GM12864 (cell line): ENCODE measurements around the gene TMEM108.

Experiments used
- DNase-seq: peaks from one replicate; pipeline ENCODE4 v3.0.0-alpha.2; 2011; ENCODE audit warnings: low read depth
- H3K4me3 ChIP-seq: 2 replicates; pipeline ENCODE4 v1.5.1; 2011; ENCODE audit warnings: mild to moderate bottlenecking, low read depth, low read length, control low read depth
- TF ChIP-seq, protein P1 (sequence below): IDR thresholded peaks from 2 replicates; pipeline ENCODE4 v1.5.1; 2011; ENCODE audit warnings: low read depth, mild to moderate bottlenecking, moderate library complexity, low read length, control low read depth, inconsistent platforms; ENCODE audit errors: missing control alignments

The TMEM108 gene

GRCh38 chr3:133361011-133361410, 322.8 kb downstream of the TMEM108 start:
- no peak overlapping the region for H3K4me3 ChIP-seq
- TF ChIP-seq, protein P1, sequence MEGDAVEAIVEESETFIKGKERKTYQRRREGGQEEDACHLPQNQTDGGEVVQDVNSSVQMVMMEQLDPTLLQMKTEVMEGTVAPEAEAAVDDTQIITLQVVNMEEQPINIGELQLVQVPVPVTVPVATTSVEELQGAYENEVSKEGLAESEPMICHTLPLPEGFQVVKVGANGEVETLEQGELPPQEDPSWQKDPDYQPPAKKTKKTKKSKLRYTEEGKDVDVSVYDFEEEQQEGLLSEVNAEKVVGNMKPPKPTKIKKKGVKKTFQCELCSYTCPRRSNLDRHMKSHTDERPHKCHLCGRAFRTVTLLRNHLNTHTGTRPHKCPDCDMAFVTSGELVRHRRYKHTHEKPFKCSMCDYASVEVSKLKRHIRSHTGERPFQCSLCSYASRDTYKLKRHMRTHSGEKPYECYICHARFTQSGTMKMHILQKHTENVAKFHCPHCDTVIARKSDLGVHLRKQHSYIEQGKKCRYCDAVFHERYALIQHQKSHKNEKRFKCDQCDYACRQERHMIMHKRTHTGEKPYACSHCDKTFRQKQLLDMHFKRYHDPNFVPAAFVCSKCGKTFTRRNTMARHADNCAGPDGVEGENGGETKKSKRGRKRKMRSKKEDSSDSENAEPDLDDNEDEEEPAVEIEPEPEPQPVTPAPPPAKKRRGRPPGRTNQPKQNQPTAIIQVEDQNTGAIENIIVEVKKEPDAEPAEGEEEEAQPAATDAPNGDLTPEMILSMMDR, result no peak
- no peak for DNase-seq

DNA sequence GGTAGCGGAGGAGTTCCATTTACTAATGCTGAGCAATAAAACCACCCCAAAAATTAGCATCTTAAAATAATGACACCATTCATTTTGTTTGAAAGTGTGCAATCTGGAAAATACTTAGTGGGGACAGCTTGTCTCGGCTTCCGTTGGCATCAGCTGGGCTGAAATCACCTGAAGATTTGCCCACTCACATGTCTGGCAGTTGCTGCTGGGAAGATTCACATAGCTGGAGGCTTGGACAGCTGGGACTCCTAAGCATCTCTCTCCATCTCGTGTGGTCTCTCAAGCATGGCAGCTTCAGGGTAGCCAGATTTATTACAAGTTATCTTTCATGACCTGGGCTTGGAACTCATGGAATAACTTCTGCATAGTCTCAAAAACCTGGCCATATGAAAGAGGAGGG, 323.2 kb downstream of the TMEM108 start:
- TF ChIP-seq, protein P1, result no peak
- no peak overlapping the region for H3K4me3 ChIP-seq
- no peak for DNase-seq

GRCh38 chr3:133362539-133362938, 324.3 kb downstream of the TMEM108 start:
- no peak overlapping the region for H3K4me3 ChIP-seq
- DNase-seq, result no peak

DNA sequence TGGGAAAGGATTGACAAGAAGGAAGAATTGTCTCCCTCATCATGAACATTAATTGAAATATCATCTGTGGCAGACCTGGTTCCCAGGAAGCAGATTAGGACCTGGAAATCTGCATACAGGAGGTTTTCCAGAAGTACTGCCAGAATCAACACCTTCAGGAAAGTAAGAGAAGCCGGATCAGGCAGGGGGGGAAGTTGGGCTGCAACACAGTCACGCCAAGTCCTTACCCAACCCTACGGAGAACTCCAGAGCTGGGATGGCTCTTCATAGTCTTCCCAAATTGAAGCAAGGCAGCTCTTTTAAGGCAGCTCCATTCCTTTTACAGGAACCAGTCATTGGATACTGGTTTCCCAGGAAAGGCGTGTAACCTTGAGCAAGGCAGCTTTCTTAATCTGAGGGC, 326.5 kb downstream of the TMEM108 start:
- no peak for DNase-seq
- no peak overlapping the region for H3K4me3 ChIP-seq
- TF ChIP-seq, protein P1, result no peak

More at GRCh38 chr3:133362539-133362938, 324.3 kb downstream of the TMEM108 start:
- TF ChIP-seq, protein P1, result no peak

DNA sequence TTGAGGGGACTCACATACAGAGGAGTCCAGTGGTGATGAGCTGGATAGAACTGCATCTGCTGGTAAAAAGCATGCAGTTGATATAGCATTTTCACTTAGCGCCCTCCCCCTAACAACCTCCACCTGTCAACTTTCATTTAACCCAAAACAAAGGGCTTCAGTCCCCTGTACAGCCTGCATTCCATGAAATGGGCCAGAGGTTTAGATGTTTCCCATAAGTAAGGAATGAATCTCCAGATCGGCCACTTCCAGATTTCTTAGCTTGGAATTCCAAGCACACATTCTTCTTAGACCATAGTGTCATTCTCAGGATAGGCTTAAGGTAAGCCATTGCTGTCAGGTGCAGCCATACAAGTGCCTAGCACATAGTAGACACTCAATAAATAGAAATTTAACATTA, 328.7 kb downstream of the TMEM108 start:
- TF ChIP-seq, protein P1, result no peak
- no peak for DNase-seq
- H3K4me3 ChIP-seq, result no peak overlapping the region

DNA sequence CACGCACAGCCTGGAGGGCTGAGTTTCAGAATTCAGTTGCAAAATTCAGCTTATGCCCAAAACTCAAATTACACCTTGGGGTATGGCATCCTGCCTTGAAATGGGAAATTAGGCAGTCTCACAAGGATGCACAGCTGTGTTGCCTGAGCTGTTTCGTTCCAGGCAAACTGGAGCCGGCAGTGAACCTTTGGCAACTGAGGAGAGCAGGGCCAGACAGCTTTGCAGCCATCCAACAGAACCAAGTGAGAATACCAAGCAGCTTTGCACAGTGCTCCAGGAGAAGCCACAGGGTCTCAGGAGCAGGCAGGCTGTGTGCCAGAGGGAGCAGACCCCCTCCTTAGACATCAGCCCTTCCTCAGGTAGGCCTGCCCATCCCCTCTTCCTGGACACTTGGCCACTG, 329.2 kb downstream of the TMEM108 start:
- no peak overlapping the region for H3K4me3 ChIP-seq
- TF ChIP-seq, protein P1, result no peak
- DNase-seq, result no peak

DNA sequence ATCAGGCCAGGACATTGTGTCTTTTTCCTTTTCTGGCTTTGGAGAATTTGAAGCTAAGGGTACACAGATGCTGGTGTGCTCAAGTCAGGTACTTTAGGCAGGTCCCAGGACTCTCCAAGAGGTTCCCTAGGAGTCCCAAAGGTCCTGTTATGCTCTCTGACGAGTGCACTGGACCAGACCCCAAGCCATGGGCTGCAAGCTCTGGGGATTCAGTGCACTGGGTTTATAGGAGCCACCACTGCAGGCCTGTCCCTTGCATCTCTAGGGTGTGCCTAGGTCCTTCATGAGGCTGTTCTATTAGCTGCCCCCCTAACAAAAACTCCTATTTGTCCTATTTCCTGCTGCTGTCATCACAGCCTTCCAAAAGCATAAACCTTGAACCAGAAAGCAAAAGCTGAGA, 329.8 kb downstream of the TMEM108 start:
- H3K4me3 ChIP-seq, result no peak overlapping the region
- no peak for DNase-seq
- TF ChIP-seq, protein P1, result no peak
